ENCODE data around the gene OBSCN.

- TF ChIP-seq CTCF (IDR thresholded peaks at IDR 0.05) = no peak
- no peak for TF ChIP-seq POLR2A (IDR thresholded peaks at IDR 0.05)
Observed at GRCh38 chr1:228190182-228190581, 17.7 kb upstream of the OBSCN start.

All from heart left ventricle (tissue), 13 donors.